ENCODE data around the gene BAHCC1. TPM values are rescaled to one million over a fixed set of nuclear protein-coding genes. Genes with fewer than 3 reads are reported as not detected.

BAHCC1 gene
- total and polyA plus RNA-seq, 2 of the 4 experiments (the other 2 are of a cell fraction): 0.36 to 7.8 TPM

DNA sequence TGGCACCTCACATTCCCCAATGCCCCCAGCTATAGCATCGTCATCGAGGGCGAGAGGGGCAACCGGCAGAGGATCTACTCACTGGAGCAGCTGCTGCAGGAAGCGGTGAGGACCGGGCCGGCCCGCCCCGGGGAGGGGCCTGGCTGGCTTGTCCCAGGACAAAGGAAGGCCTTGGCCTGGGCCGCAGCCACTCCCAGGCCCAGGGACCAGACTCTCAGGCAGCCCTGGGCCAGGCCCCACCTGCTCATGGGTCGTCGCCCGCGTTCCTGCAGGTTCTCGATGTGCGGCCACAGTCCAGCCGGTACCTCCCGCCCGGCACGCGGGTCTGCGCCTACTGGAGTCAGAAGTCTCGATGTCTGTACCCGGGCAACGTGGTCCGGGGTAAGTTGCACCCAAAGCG, 64.0 kb downstream of the BAHCC1 start:
- H3K9me1 ChIP-seq (ENCODE audit: insufficient read depth, low read length): no peaks in the 10 kb centered on the region
- H2BK5ac ChIP-seq (ENCODE audit: low read depth, low read length, poor library complexity, severe bottlenecking): no peak overlapping the region
- no peaks in the 10 kb centered on the region for H3K9me3 ChIP-seq (ENCODE audit: control insufficient read depth, insufficient read depth, low read length)
- no peak overlapping the region for H2BK20ac ChIP-seq (ENCODE audit: low read depth, low read length)
- BruUV-seq (replicated peaks): no TSS peak
- no peak overlapping the region for H3K14ac ChIP-seq (replicated peaks; ENCODE audit: low read depth, low read length)
- H3K4ac ChIP-seq (ENCODE audit: low read depth, low read length): no peak overlapping the region
- WGBS, 2 experiments (ENCODE audit: extremely low coverage in 2 of 2, insufficient read length in 1 of 2): 93% methylated on average over 21 of the region's 27 CpGs; no CpG with 5 or more reads in 1 of the 2 experiments
- H3K23ac ChIP-seq (ENCODE audit: low read depth, low read length): no peak overlapping the region
- ChIA-PET POLR2A (ENCODE audit: unreplicated experiment) (no interaction called here), CTCF (no interaction called here)
- intact Hi-C loops (cut with micrococcal nuclease) (no loop called here), dilution Hi-C loops (cut with HindIII; ENCODE audit: low sequenced_read_pairs, unreplicated experiment) (no loop called here), in situ Hi-C loops (cut with MboI; ENCODE audit: low sequenced_read_pairs) (no loop called here)
- ATAC-seq (ENCODE audit: low read depth): no peak
- H4K8ac ChIP-seq (ENCODE audit: low read depth in 2 of 2, low read length in 2 of 2): no peak overlapping the region
- no peak overlapping the region for H2AK5ac ChIP-seq (ENCODE audit: low read depth, low read length)
- H4K91ac ChIP-seq (ENCODE audit: insufficient read depth, low read depth, low read length): no peak overlapping the region
- no peak overlapping the region for H2AK9ac ChIP-seq (replicated peaks; ENCODE audit: low read depth, low read length, poor library complexity)
- H2AFZ ChIP-seq (replicated peaks; ENCODE audit: low read length, poor library complexity): no peak overlapping the region
- no peak overlapping the region for H3K18ac ChIP-seq (ENCODE audit: low read depth, low read length)
- H3K9ac ChIP-seq (ENCODE audit: low read depth, low read length): no peak overlapping the region
- H3K79me1 ChIP-seq (ENCODE audit: low read depth in 1 of 2, low read length in 2 of 2): no peaks in the 10 kb centered on the region
- peaks cover 42% of the 10 kb centered on the region for H3K36me3 ChIP-seq (ENCODE audit: control insufficient read depth, insufficient read depth, low read length)
- no peaks in the 10 kb centered on the region for H4K20me1 ChIP-seq (ENCODE audit: insufficient read depth, low read length)
- H3K4me2 ChIP-seq (ENCODE audit: low read depth, low read length): no peak overlapping the region
- H3K27me3 ChIP-seq (ENCODE audit: control insufficient read depth, insufficient read depth, low read length): no peaks in the 10 kb centered on the region
- H3K4me3 ChIP-seq (ENCODE audit: insufficient read depth, low read depth, low read length): no peak overlapping the region
- H3K56ac ChIP-seq (ENCODE audit: extremely low read depth, insufficient read depth, low read length): no peak overlapping the region
- no peak overlapping the region for H2BK15ac ChIP-seq (ENCODE audit: low read depth, low read length)
- no peak for DNase-seq
- H2BK120ac ChIP-seq (ENCODE audit: low read depth, low read length): no peak overlapping the region
- TF ChIP-seq BHLHE40 (IDR thresholded peaks at IDR 0.05; ENCODE audit: low read depth, low read length) (no peak), RFX5 (IDR thresholded peaks at IDR 0.05; ENCODE audit: low read depth, low read length) (no peak), NFE2L2 (IDR thresholded peaks at IDR 0.05; ENCODE audit: low read depth, low read length) (no peak), FOS (IDR thresholded peaks at IDR 0.05; ENCODE audit: low read depth, low read length) (no peak), RCOR1 (IDR thresholded peaks at IDR 0.05; ENCODE audit: insufficient replicate concordance, low read length) (no peak), RAD21 (IDR thresholded peaks at IDR 0.05; ENCODE audit: low read length) (no peak), MAZ (IDR thresholded peaks at IDR 0.05; ENCODE audit: borderline replicate concordance, low read depth, low read length) (no peak), MAFK (IDR thresholded peaks at IDR 0.05; ENCODE audit: low read depth, low read length) (no peak), CHD1 (IDR thresholded peaks at IDR 0.05; ENCODE audit: low read depth, low read length) (no peak), CEBPB (IDR thresholded peaks at IDR 0.05; ENCODE audit: low read depth, low read length) (no peak), POLR2A (IDR thresholded peaks at IDR 0.05; ENCODE audit: low read depth, low read length) (no peak), MXI1 (IDR thresholded peaks at IDR 0.05; ENCODE audit: borderline replicate concordance, low read depth, low read length) (no peak), SMC3 (IDR thresholded peaks at IDR 0.05; ENCODE audit: low read depth, low read length) (no peak)
- TF ChIP-seq, protein P1, sequence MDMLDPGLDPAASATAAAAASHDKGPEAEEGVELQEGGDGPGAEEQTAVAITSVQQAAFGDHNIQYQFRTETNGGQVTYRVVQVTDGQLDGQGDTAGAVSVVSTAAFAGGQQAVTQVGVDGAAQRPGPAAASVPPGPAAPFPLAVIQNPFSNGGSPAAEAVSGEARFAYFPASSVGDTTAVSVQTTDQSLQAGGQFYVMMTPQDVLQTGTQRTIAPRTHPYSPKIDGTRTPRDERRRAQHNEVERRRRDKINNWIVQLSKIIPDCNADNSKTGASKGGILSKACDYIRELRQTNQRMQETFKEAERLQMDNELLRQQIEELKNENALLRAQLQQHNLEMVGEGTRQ (IDR thresholded peaks at IDR 0.05; ENCODE audit: low read depth, low read length): no peak
- TF ChIP-seq, protein P2, sequence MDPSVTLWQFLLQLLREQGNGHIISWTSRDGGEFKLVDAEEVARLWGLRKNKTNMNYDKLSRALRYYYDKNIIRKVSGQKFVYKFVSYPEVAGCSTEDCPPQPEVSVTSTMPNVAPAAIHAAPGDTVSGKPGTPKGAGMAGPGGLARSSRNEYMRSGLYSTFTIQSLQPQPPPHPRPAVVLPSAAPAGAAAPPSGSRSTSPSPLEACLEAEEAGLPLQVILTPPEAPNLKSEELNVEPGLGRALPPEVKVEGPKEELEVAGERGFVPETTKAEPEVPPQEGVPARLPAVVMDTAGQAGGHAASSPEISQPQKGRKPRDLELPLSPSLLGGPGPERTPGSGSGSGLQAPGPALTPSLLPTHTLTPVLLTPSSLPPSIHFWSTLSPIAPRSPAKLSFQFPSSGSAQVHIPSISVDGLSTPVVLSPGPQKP (IDR thresholded peaks at IDR 0.05; ENCODE audit: borderline replicate concordance, low read depth, low read length): no peak
- TF ChIP-seq, protein P3, sequence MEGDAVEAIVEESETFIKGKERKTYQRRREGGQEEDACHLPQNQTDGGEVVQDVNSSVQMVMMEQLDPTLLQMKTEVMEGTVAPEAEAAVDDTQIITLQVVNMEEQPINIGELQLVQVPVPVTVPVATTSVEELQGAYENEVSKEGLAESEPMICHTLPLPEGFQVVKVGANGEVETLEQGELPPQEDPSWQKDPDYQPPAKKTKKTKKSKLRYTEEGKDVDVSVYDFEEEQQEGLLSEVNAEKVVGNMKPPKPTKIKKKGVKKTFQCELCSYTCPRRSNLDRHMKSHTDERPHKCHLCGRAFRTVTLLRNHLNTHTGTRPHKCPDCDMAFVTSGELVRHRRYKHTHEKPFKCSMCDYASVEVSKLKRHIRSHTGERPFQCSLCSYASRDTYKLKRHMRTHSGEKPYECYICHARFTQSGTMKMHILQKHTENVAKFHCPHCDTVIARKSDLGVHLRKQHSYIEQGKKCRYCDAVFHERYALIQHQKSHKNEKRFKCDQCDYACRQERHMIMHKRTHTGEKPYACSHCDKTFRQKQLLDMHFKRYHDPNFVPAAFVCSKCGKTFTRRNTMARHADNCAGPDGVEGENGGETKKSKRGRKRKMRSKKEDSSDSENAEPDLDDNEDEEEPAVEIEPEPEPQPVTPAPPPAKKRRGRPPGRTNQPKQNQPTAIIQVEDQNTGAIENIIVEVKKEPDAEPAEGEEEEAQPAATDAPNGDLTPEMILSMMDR (conservative IDR thresholded peaks at IDR 0.05; ENCODE audit: low read depth, low read length): no peak
- H3K27ac ChIP-seq (ENCODE audit: insufficient read depth, low read length): no peak overlapping the region
- no peaks in the 10 kb centered on the region for H3K4me1 ChIP-seq (ENCODE audit: control insufficient read depth, insufficient read depth, low read length)
- H4K5ac ChIP-seq (ENCODE audit: low read depth, low read length): no peak overlapping the region
